ENCODE results near the gene NELFCD. TPM values are rescaled to one million over a fixed set of nuclear protein-coding genes. Genes with fewer than 3 reads are reported as not detected.

Gene NELFCD
- total and polyA plus RNA-seq, 10 of the 15 experiments (the other 5 are each of a cell fraction or from before 2014, with no cell fraction given) = 8.9 to 109 (median 82.9) TPM

DNA sequence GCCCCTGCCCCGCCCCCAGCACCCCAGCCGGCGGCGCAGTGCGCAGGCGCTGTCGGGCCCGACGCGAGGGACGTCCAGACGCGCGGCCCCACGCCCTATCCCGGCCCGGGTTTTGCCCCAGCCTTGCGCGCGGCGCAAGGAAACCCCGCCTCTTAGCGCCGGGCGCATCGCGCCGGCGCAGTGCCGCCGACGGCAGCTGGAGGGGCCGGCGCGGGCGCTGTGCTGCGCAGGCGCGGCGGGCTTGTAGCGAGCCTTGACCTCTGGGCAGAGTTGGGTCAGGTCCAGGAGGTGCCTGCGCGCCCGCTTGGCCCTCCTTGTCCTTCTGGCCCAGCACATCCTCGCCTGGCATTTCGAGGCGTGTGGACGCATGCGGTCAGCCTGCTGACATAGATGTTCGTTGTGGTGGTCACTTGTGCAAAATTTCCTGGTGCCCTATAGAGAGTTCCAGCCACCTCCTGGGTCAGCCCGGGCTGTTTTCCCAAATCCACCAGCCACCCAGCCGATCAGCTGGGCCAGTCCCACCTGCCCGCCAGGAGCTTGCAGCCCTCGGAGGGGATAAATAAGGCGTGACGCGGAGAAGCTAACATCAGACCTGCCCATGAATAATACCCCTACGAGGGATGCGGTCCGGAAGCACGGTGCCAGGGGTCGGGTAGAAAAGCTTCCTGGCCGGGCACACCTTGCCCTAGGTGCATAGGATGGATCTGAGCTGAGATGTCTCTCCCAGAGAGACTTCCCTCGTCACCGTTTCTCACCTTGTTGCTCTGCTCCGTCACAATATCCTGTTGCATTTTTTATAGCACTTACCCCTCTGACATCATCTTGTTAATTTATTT is 62.0 kb downstream of the NELFCD start (continued):
- TF ChIP-seq, protein P1, sequence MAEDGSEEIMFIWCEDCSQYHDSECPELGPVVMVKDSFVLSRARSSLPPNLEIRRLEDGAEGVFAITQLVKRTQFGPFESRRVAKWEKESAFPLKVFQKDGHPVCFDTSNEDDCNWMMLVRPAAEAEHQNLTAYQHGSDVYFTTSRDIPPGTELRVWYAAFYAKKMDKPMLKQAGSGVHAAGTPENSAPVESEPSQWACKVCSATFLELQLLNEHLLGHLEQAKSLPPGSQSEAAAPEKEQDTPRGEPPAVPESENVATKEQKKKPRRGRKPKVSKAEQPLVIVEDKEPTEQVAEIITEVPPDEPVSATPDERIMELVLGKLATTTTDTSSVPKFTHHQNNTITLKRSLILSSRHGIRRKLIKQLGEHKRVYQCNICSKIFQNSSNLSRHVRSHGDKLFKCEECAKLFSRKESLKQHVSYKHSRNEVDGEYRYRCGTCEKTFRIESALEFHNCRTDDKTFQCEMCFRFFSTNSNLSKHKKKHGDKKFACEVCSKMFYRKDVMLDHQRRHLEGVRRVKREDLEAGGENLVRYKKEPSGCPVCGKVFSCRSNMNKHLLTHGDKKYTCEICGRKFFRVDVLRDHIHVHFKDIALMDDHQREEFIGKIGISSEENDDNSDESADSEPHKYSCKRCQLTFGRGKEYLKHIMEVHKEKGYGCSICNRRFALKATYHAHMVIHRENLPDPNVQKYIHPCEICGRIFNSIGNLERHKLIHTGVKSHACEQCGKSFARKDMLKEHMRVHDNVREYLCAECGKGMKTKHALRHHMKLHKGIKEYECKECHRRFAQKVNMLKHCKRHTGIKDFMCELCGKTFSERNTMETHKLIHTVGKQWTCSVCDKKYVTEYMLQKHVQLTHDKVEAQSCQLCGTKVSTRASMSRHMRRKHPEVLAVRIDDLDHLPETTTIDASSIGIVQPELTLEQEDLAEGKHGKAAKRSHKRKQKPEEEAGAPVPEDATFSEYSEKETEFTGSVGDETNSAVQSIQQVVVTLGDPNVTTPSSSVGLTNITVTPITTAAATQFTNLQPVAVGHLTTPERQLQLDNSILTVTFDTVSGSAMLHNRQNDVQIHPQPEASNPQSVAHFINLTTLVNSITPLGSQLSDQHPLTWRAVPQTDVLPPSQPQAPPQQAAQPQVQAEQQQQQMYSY (CRISPR knock-in tag; IDR thresholded peaks at IDR 0.05) = no peak
- no peak for TF ChIP-seq SMAD5 (IDR thresholded peaks at IDR 0.05; ENCODE audit: low read depth)
- TF ChIP-seq GABPA (IDR thresholded peaks at IDR 0.05; ENCODE audit: low read depth) = no peak
- TF ChIP-seq YY1 (IDR thresholded peaks at IDR 0.05; ENCODE audit: low read depth, low read length) = 0 out of 2 replicates have a peak, but pooled peaks have one; percentile 26
- no peak for TF ChIP-seq YBX1 (IDR thresholded peaks at IDR 0.05)
- no peak for TF ChIP-seq TCF7 (IDR thresholded peaks at IDR 0.05; ENCODE audit: borderline replicate concordance)
- TF ChIP-seq, protein P2, sequence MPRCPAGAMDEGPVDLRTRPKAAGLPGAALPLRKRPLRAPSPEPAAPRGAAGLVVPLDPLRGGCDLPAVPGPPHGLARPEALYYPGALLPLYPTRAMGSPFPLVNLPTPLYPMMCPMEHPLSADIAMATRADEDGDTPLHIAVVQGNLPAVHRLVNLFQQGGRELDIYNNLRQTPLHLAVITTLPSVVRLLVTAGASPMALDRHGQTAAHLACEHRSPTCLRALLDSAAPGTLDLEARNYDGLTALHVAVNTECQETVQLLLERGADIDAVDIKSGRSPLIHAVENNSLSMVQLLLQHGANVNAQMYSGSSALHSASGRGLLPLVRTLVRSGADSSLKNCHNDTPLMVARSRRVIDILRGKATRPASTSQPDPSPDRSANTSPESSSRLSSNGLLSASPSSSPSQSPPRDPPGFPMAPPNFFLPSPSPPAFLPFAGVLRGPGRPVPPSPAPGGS (IDR thresholded peaks at IDR 0.05; ENCODE audit: borderline replicate concordance, insufficient read depth, low read depth, low read length, poor library complexity, severe bottlenecking) = no peak
- TF ChIP-seq, protein P3, sequence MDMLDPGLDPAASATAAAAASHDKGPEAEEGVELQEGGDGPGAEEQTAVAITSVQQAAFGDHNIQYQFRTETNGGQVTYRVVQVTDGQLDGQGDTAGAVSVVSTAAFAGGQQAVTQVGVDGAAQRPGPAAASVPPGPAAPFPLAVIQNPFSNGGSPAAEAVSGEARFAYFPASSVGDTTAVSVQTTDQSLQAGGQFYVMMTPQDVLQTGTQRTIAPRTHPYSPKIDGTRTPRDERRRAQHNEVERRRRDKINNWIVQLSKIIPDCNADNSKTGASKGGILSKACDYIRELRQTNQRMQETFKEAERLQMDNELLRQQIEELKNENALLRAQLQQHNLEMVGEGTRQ (IDR thresholded peaks at IDR 0.05; ENCODE audit: borderline replicate concordance, low read depth, low read length) = no peak
- TF ChIP-seq, protein P4, sequence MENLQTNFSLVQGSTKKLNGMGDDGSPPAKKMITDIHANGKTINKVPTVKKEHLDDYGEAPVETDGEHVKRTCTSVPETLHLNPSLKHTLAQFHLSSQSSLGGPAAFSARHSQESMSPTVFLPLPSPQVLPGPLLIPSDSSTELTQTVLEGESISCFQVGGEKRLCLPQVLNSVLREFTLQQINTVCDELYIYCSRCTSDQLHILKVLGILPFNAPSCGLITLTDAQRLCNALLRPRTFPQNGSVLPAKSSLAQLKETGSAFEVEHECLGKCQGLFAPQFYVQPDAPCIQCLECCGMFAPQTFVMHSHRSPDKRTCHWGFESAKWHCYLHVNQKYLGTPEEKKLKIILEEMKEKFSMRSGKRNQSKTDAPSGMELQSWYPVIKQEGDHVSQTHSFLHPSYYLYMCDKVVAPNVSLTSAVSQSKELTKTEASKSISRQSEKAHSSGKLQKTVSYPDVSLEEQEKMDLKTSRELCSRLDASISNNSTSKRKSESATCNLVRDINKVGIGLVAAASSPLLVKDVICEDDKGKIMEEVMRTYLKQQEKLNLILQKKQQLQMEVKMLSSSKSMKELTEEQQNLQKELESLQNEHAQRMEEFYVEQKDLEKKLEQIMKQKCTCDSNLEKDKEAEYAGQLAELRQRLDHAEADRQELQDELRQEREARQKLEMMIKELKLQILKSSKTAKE (IDR thresholded peaks at IDR 0.05; ENCODE audit: low read depth, poor library complexity, severe bottlenecking) = no peak
- no peak for TF ChIP-seq CBX5 (IDR thresholded peaks at IDR 0.05; ENCODE audit: low read depth)
- TF ChIP-seq RUNX3 (IDR thresholded peaks at IDR 0.05; ENCODE audit: low read length) = no peak
- peak; percentile 48 to 66; a peak in 1 of 3 replicates for TF ChIP-seq EGR1 (IDR thresholded peaks at IDR 0.05; ENCODE audit: borderline replicate concordance in 1 of 2, low read depth in 2 of 2, low read length in 2 of 2)
- TF ChIP-seq, protein P5, sequence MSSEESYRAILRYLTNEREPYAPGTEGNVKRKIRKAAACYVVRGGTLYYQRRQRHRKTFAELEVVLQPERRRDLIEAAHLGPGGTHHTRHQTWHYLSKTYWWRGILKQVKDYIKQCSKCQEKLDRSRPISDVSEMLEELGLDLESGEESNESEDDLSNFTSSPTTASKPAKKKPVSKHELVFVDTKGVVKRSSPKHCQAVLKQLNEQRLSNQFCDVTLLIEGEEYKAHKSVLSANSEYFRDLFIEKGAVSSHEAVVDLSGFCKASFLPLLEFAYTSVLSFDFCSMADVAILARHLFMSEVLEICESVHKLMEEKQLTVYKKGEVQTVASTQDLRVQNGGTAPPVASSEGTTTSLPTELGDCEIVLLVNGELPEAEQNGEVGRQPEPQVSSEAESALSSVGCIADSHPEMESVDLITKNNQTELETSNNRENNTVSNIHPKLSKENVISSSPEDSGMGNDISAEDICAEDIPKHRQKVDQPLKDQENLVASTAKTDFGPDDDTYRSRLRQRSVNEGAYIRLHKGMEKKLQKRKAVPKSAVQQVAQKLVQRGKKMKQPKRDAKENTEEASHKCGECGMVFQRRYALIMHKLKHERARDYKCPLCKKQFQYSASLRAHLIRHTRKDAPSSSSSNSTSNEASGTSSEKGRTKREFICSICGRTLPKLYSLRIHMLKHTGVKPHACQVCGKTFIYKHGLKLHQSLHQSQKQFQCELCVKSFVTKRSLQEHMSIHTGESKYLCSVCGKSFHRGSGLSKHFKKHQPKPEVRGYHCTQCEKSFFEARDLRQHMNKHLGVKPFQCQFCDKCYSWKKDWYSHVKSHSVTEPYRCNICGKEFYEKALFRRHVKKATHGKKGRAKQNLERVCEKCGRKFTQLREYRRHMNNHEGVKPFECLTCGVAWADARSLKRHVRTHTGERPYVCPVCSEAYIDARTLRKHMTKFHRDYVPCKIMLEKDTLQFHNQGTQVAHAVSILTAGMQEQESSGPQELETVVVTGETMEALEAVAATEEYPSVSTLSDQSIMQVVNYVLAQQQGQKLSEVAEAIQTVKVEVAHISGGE (CRISPR knock-in tag; IDR thresholded peaks at IDR 0.05) = no peak
- TF ChIP-seq ZNF207 (IDR thresholded peaks at IDR 0.05; ENCODE audit: borderline replicate concordance) = peak; percentile 47; the same call in 1 of the 2 replicates
